GM19239 (cell line): Measurements from ENCODE around the gene FAM177B.

Experiments
- DNase-seq: peaks from one replicate; pipeline ENCODE4 v3.0.0; 2011; ENCODE audit warnings: low spot score; ENCODE audit not compliant: insufficient read length
- FAIRE-seq: peaks from 2 replicates; lab custom pipeline; 2011; peaks lifted over from hg19 to GRCh38; lab: Jason Lieb, UNC

The FAM177B gene

GRCh38 chr1:222736972-222737371 lies at the start of gene FAM177B:
FAM177B (plus strand) TSS chr1:222737202; CDS start chr1:222746546, 9,344 bp downstream.
- FAIRE-seq, result no peak
- no peak for DNase-seq

GRCh38 chr1:222691016-222691415 lies 46.0 kb upstream of the FAM177B start:
- DNase-seq, result no peak
- FAIRE-seq, result no peak

- DNase-seq, result no peak
- FAIRE-seq, result no peak
These were observed 42.1 kb upstream of the FAM177B start for GRCh38 chr1:222694927-222695326.

- DNase-seq, result no peak
- FAIRE-seq, result no peak
These were observed 40.3 kb upstream of the FAM177B start for GRCh38 chr1:222696741-222697140.

- no peak for FAIRE-seq
- DNase-seq, result no peak
These were observed 39.8 kb upstream of the FAM177B start for GRCh38 chr1:222697203-222697602.

- DNase-seq (no peak), FAIRE-seq (no peak)
These were observed 39.2 kb upstream of the FAM177B start for GRCh38 chr1:222697826-222698225.

DNA sequence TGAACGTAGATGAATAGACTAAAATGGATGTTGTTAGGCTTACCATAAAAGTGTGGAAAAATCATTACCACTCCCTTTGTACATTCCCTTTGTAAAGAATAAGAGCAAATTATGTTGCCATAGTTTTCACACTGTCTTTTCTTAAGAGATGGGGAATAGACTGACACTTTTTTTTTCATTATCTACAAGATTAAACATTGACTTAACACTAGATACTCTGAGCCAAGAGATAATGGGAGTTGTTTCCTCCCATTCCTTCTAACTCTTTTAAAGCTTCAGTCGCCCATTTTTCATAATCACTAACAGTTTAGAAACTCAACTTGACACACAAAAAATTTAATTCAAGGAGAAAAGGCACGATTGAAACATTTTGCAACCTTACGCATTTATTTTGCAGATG lies 34.8 kb upstream of the FAM177B start:
- FAIRE-seq (no peak), DNase-seq (no peak)

DNA sequence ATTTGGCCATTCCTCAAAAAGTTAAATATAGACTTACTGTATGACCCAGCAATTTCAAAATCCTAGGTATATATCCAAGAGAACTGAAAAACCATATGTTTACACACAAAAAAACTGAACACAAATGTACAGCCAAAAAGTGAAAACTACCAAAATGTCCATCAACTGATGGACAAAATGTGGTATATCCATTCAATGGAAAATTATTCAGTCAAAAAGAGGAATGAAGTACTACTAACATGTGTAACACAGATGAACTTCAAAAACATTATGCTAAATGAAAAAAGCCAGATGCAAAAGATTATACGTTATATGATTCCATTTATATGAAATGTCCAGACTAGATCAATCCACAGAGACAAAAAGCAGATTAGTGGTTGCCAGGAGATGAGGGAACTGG lies 32.7 kb upstream of the FAM177B start:
- FAIRE-seq (no peak), DNase-seq (no peak)

GRCh38 chr1:222706815-222707214 lies 30.2 kb upstream of the FAM177B start:
- FAIRE-seq (no peak), DNase-seq (no peak)

GRCh38 chr1:222709700-222710153 lies 27.3 kb upstream of the FAM177B start:
- DNase-seq (no peak), FAIRE-seq (no peak)

- FAIRE-seq, result peak; percentile 96
- no peak for DNase-seq
These were observed 25.4 kb upstream of the FAM177B start for GRCh38 chr1:222711319-222712252.

DNA sequence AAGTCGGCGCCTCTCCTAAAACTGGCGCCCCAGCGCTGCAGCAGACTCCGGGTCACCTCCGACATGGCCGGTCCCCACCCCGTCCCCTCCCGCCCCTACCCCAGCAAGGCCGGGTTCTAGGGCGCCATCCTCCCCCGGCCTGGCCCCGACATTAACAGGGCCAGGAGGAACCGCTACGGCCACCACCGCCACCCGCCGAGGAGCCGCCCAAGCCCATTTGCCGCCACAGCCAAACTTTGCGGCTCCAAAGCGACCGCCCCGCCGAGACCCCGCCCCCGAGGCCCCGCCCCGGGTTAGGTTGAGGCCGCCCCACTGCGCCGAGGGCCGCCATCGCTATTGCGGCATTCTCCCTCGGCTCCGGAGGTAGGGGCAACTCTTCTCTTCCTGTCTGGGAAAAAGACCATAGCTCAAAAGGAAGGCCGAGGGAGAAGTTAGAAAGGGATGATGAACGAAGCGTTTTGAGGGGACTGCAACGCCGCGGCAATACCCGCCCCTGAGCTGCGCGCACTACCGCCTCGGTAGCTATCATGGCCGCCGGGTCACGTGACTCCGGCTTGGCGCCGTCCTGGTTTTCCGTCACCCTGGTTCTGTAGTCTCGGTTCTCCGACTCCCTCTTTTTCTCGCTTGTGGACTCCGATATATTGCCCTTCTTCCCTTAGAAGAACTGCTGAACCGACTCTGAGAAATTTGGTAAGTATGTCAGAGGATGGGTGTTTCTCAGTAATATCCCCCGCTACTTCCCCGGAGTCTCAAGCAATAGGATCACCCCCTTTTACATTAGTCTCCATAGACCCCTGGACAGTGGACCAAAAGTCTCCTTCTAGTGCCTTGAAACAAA lies 24.5 kb upstream of the FAM177B start, which contains the start of the genes AIDA and BROX:
TSS of gene AIDA (minus strand) at position 239 of the 838 bp plus-strand sequence. CDS start at position 65, 174 bp downstream.
TSS of gene BROX (plus strand) at position 312 of the 838 bp plus-strand sequence. CDS start 3,136 bp downstream, outside the sequence.
- DNase-seq (peak; percentile 67), FAIRE-seq (peak; percentile 81)

GRCh38 chr1:222713091-222713961 lies 23.7 kb upstream of the FAM177B start:
- FAIRE-seq (peak; percentile 94), DNase-seq (peak; percentile 52)

DNA sequence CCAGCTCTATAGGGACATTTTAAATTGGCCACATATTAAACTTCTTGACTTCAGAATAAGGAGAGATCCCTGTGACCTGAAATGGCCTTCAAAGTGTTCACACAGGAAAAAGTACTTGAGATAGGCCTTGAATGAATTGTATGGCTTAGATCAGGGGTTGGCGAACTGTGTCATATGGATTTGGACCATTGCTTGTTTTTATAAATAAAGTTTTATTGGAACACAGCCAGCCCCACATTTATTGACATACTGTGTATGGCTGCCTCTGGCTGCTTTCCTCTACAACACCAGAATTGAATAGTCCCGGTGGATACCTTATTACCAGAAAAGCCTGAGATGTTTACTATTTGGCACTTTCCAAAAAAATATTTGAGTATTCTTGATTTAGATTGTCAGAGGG lies 20.6 kb upstream of the FAM177B start:
- DNase-seq (no peak), FAIRE-seq (no peak)

DNA sequence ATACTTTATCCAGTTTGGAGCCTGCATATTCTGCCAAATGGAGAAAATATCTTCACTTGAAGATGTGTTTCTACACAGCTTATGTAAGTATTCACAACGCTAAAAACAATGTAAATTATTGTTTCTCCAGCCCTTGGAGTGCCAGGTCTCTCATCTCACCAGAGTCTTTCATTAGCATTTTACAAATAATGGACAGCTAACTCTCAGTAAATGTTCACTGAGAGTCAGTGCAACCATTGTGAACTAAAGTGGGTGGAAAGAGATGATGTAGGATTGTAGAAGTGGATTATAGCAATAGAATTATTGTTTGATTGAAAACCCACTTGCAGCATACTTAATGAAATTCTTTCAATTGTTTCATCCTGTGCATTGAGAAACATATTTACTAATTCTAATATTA lies 8.3 kb upstream of the FAM177B start:
- DNase-seq (no peak), FAIRE-seq (no peak)

DNA sequence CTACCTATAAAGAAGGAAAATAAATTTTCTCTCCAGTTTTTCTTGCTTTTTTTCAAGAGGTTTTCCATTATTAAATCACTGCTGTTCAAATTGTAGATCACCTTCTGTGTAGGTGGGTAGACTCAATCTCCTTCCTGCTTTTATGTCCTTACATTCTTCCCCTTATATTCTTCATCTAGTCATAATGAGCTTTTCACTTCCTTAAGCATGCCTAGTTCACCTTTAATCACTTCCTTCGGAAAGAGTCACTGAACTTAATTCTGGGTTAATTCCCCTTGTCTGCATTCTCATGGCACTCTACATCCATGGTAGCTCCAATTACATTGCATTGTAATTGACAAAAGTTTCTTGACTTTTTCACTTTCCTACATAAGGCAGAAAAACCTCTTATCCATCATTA lies 6.1 kb upstream of the FAM177B start:
- FAIRE-seq, result peak; percentile 47

GRCh38 chr1:222732216-222733159 lies 4.5 kb upstream of the FAM177B start:
- DNase-seq (peak; percentile 15), FAIRE-seq (peak; percentile 97)

More for the DNA sequence above, 6.1 kb upstream of the FAM177B start:
- DNase-seq, result no peak

GRCh38 chr1:222734740-222735139 lies 2.3 kb upstream of the FAM177B start:
- FAIRE-seq (no peak), DNase-seq (no peak)

GRCh38 chr1:222736470-222736869 lies 532 bp upstream of the FAM177B start:
- DNase-seq (no peak), FAIRE-seq (no peak)
